NCI-H1105 (cell line): Measurements from ENCODE around the gene REG4.
"Not testable (repeated sequence)": the region's sequence is repeated elsewhere in the genome, so short reads cannot be mapped to it uniquely, and the experiment has no call there.

Source experiments
- DNase-seq: peaks from one replicate; lab custom pipeline; 2025; lab: John Stamatoyannopoulos, UW

Gene REG4

GRCh38 chr1:119811387-119811786 is at the start of gene REG4:
TSS of gene REG4 (minus strand) at chr1:119811460. CDS start at chr1:119808769, 2,691 bp downstream.
- no peak for DNase-seq

GRCh38 chr1:119859647-119860046 is 48.4 kb upstream of the REG4 start:
- DNase-seq = no peak

GRCh38 chr1:119858556-119859214 is 47.4 kb upstream of the REG4 start:
- not testable (repeated sequence) for DNase-seq

GRCh38 chr1:119858126-119858525 is 46.9 kb upstream of the REG4 start:
- no peak for DNase-seq

GRCh38 chr1:119853155-119853554 is 41.9 kb upstream of the REG4 start:
- DNase-seq = no peak

- DNase-seq = not testable (repeated sequence)
Measured at GRCh38 chr1:119844206-119844605, 32.9 kb upstream of the REG4 start.

GRCh38 chr1:119841306-119841705 is 30.0 kb upstream of the REG4 start:
- DNase-seq = no peak

GRCh38 chr1:119840745-119841144 is 29.5 kb upstream of the REG4 start:
- no peak for DNase-seq

- no peak for DNase-seq
Measured at GRCh38 chr1:119838236-119838635, 27.0 kb upstream of the REG4 start.

GRCh38 chr1:119834990-119835389 is 23.7 kb upstream of the REG4 start:
- no peak for DNase-seq

- DNase-seq = no peak
Measured at GRCh38 chr1:119831027-119831426, 19.8 kb upstream of the REG4 start.

GRCh38 chr1:119829625-119830024 is 18.4 kb upstream of the REG4 start:
- DNase-seq = peak; percentile 85

- not testable (repeated sequence) for DNase-seq
Measured at GRCh38 chr1:119829006-119829405, 17.7 kb upstream of the REG4 start.

- DNase-seq = no peak
Measured at GRCh38 chr1:119828266-119828665, 17.0 kb upstream of the REG4 start.

GRCh38 chr1:119827010-119827409 is 15.8 kb upstream of the REG4 start:
- no peak for DNase-seq

GRCh38 chr1:119822406-119822805 is 11.1 kb upstream of the REG4 start:
- no peak for DNase-seq

GRCh38 chr1:119818181-119818580 is 6.9 kb upstream of the REG4 start:
- DNase-seq = no peak

GRCh38 chr1:119816407-119816806 is 5.1 kb upstream of the REG4 start:
- no peak for DNase-seq

GRCh38 chr1:119815928-119816327 is 4.7 kb upstream of the REG4 start:
- no peak for DNase-seq

- DNase-seq = no peak
Measured at GRCh38 chr1:119815361-119815760, 4.1 kb upstream of the REG4 start.

- DNase-seq = no peak
Measured at GRCh38 chr1:119814288-119814687, 3.0 kb upstream of the REG4 start.

GRCh38 chr1:119811985-119812557 is 811 bp upstream of the REG4 start:
- DNase-seq = no peak

GRCh38 chr1:119808972-119809550 is 2.2 kb downstream of the REG4 start:
- DNase-seq = peak; percentile 58

- no peak for DNase-seq
Measured at GRCh38 chr1:119808491-119808890, 2.8 kb downstream of the REG4 start.
